ENCODE data around the gene CDHR4. TPM values are rescaled to one million over a fixed set of nuclear protein-coding genes. Genes with fewer than 3 reads are reported as not detected.

The CDHR4 gene
- total and polyA plus RNA-seq, 9 of the 15 experiments (the other 6 are each of a cell fraction or from before 2014, with no cell fraction given), result 0.21 TPM; not detected in 8

GRCh38 chr3:49745986-49746385, 53.7 kb downstream of the CDHR4 start:
- H3K27me3 ChIP-seq (ENCODE audit: control insufficient read depth in 2 of 2, insufficient read depth in 2 of 2, low read length in 2 of 2), result no peaks in the 10 kb centered on the region
- H3K4me2 ChIP-seq (ENCODE audit: insufficient read depth, low read length), result no peak overlapping the region
- no peaks in the 10 kb centered on the region for H3K9me3 ChIP-seq (replicated peaks; ENCODE audit: control insufficient read depth, insufficient read depth, low read depth, low read length)
- ATAC-seq (no peak), DNase-seq (ENCODE audit: extremely low read depth in 1 of 4, low spot score in 3 of 4) (no peak), FAIRE-seq (no peak)
- no peak overlapping the region for H2AFZ ChIP-seq (ENCODE audit: low read depth, low read length)
- no peak overlapping the region for H3K4me3 ChIP-seq
- no peak overlapping the region for H3K27ac ChIP-seq (ENCODE audit: extremely low read depth, low read depth, low read length)
- no TSS peak for BruUV-seq (replicated peaks)
- 100% methylated on average over 2 of the region's 2 CpGs for WGBS (ENCODE audit: insufficient coverage, low coverage, missing lambda C conversion rate)
- TF ChIP-seq BCOR (IDR thresholded peaks at IDR 0.05), result no peak
- TF ChIP-seq ZBTB34 (CRISPR knock-in tag; IDR thresholded peaks at IDR 0.05), result no peak
- TF ChIP-seq BRD4 (IDR thresholded peaks at IDR 0.05), result no peak
- no peak for TF ChIP-seq RAD21 (CRISPR knock-in tag; conservative IDR thresholded peaks at IDR 0.05 in 1 of 2, IDR thresholded peaks at IDR 0.05 in 1 of 2)
- TF ChIP-seq TAL1 (IDR thresholded peaks at IDR 0.05), result no peak
- TF ChIP-seq BRF1 (IDR thresholded peaks at IDR 0.05; ENCODE audit: borderline replicate concordance, extremely low read depth, insufficient read length), result no peak
- no peak for TF ChIP-seq ARID2 (IDR thresholded peaks at IDR 0.05)
- TF ChIP-seq SOX6 (IDR thresholded peaks at IDR 0.05), result no peak
- TF ChIP-seq ZBTB26 (CRISPR knock-in tag; IDR thresholded peaks at IDR 0.05), result no peak
- no peak for TF ChIP-seq ZNF518B (CRISPR knock-in tag; IDR thresholded peaks at IDR 0.05)
- TF ChIP-seq SIRT6 (IDR thresholded peaks at IDR 0.05; ENCODE audit: low read depth, low read length), result no peak
- TF ChIP-seq SMAD4 (CRISPR knock-in tag; conservative IDR thresholded peaks at IDR 0.05), result no peak
- TF ChIP-seq PKNOX1 (IDR thresholded peaks at IDR 0.05), result no peak
- ChIA-PET CTCF (ENCODE audit: low intra/inter-chr PET ratio) (no interaction called here), POLR2A (no interaction called here)
- intact Hi-C loops (cut with micrococcal nuclease) (no loop called here), in situ Hi-C loops (cut with MboI) (no loop called here)
- H3K4me1 ChIP-seq (replicated peaks in 1 of 2; ENCODE audit: control insufficient read depth in 2 of 2, insufficient read depth in 2 of 2, low read length in 2 of 2), result no peaks in the 10 kb centered on the region
- H3K9ac ChIP-seq (ENCODE audit: insufficient read depth in 1 of 2, low read depth in 2 of 2, low read length in 2 of 2), result no peak overlapping the region
- H4K20me1 ChIP-seq (replicated peaks; ENCODE audit: control insufficient read depth, insufficient read depth, low read length), result no peaks in the 10 kb centered on the region
- peaks cover 17% of the 10 kb centered on the region; the same call in 1 of the 3 replicates for H3K79me2 ChIP-seq (ENCODE audit: control insufficient read depth, insufficient read depth, low read length)
- H3K36me3 ChIP-seq (ENCODE audit: control insufficient read depth, insufficient read depth, low read length), result peaks cover 54% of the 10 kb centered on the region
- no peaks in the 10 kb centered on the region for H3K9me1 ChIP-seq (ENCODE audit: control insufficient read depth, insufficient read depth, low read length)
